ENCODE results near the gene RAB3C.
"Not testable (repeated sequence)": the region's sequence is repeated elsewhere in the genome, so short reads cannot be mapped to it uniquely, and the experiment has no call there.

Gene RAB3C, protein sequence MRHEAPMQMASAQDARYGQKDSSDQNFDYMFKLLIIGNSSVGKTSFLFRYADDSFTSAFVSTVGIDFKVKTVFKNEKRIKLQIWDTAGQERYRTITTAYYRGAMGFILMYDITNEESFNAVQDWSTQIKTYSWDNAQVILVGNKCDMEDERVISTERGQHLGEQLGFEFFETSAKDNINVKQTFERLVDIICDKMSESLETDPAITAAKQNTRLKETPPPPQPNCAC

DNA sequence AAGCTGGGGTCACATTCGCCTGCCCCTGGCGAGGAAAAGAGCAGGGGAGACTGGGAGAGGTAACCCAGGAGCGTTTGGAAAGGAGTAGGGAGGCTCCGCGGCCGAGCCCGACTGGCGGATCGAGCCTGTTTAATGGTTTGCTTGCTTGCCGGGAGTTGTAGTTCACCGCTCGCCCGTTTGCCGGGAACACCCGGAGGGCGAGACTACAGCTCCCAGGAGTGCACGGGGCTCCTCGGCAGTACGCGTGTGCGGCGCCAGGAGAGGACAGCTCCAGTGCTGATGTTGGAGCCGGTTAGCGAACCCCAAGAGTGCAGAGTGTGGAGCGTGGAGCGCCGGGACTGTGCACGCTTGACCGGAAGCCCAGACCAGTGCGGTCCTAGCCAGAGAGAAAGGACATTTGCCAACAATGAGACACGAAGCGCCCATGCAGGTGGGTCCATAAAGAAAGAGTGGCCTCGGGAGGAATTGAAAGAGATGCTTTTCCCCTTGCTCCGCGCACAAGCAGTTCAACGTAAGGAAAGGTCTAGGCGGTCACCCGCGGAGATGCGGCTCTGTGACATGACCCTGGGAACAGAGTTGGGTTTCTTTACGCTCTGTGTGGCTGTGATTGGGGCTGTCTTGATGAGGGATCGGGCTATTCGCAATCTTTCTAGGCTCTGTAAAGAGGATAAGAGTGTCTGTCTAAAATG is at the start of gene RAB3C:
TSS of gene RAB3C (plus strand) at position 273 of the 689 bp plus-strand sequence. CDS start at position 407, 134 bp downstream.
- peak; percentile 18 for DNase-seq (ENCODE audit: low spot score)

DNA sequence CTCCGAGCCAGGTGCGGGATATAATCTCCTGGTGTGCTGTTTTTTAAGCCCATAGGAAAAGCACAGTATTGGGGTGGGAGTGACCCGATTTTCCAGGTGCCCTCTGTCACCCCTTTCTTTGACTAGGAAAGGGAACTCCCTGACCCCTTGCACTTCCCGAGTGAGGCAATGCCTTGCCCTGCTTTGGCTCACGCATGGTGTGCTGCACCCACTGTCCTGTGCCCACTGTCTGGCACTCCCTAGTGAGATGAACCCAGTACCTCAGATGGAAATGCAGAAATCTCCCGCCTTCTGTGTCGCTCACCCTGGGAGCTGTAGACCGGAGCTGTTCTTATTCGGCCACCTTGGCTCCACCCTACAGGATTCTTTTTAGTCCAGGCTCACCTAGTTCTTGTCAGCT is 40.9 kb upstream of the RAB3C start:
- DNase-seq (ENCODE audit: low spot score): not testable (repeated sequence)

DNA sequence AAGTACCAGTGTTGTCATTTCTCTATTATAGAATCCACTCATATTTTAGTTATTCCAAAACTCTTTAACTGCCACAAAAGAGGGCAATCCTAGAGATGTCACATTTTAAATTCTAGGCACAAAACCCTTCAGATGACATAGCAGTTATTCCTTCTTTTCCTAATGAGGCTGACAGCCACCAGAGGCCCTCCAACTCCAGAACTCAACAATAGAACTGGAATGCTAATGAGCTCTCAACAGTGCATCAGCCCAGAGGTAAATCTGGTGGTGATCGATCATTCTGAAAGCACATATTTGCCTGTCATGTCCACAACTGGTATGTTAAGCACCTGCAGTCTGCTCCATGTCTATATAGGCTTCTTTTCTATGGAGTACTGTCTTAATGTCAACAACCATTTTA is 40.2 kb upstream of the RAB3C start:
- DNase-seq (ENCODE audit: low spot score): no peak

DNA sequence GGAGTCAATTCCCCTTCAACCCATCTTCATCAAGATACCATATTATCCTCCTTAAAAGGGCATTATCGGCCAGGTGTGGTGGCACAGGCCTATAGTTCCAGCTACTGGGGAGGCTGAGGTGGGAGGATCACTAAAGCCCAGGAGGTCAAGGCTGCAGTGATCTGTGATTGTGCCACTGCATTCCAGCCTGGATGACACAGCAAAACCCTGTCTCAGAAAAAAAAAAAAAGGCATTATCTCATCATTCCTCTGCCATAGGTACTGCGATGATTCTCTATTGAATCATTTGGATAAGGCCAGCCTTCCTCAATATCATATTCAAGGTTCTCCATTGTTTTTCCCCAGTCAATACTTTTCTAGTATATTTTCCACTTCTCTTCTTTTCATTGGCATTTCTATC is 39.2 kb upstream of the RAB3C start:
- no peak for DNase-seq (ENCODE audit: low spot score)

DNA sequence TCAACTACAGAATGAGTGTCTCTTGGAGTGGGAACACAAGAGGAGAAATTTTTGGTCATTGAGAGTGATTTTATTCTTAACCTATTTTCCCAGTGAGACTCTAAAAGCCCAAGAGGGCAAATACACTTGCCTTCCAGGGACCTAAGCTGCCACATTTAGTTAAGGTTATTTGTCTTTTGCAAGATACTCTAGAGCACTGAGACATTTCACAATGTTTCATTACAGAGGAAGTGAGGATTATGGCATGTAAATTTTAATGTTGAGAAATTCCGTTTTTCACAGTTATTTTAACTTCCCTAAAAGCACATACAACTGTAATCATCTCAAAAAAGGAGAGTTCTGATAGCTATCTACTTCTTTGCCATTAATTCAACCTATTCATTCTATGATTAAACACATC is 38.7 kb upstream of the RAB3C start:
- DNase-seq (ENCODE audit: low spot score): no peak

DNA sequence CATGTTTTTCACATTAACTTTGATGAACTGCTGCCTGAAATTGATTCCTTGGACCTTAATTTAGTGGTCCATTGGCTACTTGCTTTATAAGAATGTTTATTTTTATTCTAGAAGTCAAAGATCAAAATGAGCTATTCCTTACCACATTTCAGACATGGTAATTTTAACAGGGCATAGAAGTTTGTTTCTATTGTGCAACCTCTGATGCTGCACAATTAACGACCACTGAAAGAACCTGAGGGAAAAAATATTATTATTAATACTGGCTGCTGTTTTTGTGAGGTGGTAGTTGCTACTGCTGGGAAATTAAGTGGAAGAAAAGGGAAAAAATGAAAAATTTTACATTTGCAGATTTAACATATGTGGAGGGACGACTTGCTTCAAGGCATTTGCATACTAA is 37.9 kb upstream of the RAB3C start:
- no peak for DNase-seq (ENCODE audit: low spot score)

DNA sequence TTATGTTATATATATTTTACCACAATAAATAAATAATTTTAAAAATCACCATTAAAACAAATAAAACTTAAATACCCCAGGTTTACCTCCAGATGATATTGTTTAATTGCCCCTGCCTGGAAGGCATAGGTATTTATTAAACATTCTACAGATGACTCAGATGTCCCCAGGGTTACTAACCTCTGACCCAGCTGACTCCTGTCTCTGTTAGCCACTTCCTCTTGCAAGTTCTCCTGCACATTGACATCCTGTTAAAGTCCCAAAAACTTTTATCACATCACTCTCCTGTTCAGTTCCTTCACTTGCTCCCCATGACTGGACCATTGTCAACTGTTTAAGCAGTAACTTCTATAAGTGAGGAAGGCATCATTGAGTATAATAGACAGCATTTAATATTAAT is 37.0 kb upstream of the RAB3C start:
- no peak for DNase-seq (ENCODE audit: low spot score)

DNA sequence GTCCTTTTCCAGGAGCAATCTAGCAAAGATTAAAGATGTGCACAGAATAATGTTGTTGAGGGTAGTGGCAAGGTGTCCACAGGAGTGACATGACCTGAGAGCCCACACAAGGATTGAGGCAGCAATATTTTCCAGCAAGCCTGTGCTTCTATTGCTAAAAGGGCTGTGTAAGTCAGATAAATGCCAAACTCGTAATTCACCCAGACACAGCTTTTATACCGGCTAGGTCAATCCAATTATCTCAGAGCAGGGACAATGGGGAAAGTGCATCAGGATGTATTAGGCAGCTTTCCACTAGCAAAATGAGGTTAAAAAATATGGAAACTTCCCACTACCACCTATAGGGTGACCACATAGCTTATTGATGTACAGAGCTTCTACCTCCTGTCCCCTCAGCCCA is 34.8 kb upstream of the RAB3C start:
- no peak for DNase-seq (ENCODE audit: low spot score)

DNA sequence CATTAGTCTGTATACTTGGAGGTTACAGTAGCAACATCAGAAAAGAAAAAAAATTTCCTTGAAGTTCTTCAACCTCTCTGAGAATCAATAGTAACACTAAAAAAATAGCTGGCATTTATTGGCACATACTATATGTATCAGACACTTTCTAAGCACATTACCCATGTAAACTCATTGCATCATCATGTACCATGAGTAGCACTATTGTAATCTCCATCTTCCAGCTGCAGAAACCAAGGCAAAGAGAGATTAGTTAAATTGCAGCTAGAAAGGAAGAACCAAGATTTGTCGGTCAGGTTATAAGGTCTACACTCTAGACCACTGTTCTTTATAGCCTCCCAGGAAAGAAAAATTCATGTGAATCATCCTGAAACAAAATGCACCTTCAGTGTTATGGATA is 31.4 kb upstream of the RAB3C start:
- DNase-seq (ENCODE audit: low spot score): no peak

DNA sequence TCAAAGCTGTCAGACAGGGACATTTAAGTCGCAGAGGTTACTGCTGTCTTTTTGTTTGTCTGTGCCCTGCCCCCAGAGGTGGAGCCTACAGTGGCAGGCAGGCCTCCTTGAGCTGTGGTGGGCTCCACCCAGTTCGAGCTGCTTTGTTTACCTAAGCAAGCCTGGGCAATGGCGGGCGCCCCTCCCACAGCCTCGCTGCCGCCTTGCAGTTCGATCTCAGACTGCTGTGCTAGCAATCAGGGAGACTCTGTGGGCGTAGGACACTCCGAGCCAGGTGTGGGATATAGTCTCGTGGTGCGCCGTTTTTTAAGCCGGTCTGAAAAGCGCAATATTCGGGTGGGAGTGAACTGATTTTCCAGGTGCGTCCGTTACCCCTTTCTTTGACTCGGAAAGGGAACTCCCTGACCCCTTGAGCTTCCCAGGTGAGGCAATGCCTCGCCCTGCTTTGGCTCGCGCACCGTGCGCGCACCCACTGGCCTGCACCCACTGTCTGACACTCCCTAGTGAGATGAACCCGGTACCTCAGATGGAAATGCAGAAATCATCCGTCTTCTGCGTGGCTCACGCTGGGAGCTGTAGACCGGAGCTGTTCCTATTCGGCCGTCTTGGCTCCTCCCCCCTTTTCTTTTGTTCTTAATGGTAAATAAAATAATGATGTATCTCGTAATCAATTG is 25.1 kb upstream of the RAB3C start:
- not testable (repeated sequence) for DNase-seq (ENCODE audit: low spot score)

DNA sequence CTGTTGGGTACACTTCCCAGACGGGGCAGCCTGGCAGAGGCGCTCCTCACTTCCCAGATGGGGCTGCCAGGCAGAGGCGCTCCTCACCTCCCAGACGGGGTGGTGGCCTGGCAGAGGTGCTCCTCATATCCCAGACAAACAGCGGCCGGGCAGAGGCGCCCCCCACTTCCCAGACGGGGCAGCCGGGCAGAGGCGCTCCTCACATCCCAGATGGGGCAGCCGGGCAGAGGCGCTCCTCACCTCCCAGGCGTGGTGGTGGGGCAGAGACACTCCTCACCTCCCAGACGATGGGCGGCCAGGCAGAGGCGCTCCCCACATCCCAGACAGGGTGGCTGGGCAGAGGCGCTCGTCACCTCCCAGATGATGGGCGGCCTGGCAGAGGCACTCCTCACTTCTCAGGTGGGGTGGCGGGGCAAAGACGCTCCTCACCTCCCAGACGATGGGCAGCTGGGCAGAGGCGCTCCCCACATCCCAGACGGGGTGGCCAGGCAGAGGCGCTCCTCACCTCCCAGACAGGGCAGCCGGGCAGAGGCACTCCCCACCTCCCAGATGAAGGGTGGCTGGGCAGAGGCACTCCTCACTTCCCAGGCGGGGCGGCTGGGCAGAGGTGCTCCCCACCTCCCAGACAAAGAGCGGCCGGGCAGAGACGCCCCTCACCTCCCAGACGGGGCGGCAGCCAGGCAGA is 19.7 kb upstream of the RAB3C start:
- DNase-seq (ENCODE audit: low spot score): not testable (repeated sequence)

DNA sequence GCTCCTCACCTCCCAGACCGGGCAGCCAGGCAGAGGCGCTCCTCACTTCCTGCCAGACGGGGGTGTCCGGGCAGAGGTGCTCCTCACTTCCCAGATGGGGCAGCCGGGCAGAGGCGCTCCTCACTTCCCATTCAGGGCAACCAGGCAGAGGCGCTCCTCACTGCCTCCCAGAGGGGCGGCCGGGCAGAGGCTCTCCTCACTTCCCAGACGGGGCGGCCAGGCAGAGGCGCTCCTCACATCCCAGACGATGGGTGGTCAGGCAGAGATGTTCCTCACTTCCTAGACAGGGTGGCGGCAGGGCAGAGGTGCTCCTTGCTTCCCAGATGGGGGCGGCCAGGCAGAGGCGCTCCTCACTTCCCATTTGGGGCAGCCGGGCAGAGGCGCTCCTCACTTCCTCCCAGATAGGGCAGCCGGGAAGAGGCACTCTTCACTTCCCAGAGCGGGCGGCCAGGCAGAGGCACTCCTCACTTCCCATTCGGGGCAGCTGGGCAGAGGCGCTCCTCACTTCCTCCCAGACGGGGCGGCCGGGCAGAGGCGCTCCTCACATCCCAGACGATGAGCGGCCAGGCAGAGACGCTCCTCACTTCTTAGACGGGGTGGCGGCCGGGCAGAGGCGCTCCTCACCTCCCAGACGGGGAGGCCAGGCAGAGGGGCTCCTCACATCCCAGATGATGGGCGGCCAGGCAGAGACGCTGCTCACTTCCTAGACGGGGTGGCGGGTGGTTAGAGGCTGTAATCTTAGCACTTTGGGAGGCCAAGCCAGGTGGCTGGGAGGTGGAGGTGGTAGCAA is 18.6 kb upstream of the RAB3C start:
- DNase-seq (ENCODE audit: low spot score): not testable (repeated sequence)

DNA sequence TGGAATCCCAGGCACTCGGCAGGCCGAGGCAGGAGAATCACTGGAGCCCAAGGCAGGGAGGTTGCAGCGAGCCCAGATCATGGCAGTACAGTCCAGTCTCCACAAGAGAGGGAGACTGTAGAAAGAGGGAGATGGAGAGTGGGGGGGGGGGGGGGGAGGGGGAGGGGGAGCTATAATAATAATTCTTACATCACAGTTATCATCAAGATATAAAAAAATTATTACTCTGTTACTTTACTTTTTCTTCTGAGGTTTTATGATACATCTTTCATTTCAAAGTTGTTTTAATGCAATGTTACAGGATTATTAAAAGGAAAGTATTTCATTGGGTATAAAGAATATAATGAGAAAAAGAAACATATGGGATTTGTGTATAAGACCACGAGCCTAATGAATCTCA is 17.8 kb upstream of the RAB3C start:
- no peak for DNase-seq (ENCODE audit: low spot score)

DNA sequence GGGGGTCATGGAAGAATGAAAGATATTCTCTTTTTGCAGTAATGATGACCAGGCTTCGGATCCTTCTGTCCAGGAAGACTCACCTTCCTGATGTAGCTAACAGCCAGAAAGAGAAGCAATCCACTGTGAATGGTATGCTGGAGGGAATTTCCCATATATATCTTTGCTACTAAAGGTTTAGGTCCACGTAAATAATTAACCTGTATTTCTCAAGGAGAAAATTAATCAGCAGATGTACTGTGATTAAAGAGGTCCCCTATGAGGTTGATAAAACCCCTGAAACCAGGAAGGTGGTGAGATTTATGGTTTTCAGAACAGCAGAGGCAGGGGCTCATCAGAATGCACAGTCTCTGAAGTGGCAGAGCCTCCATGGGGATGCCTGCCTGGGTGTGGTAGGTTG is 11.4 kb upstream of the RAB3C start:
- DNase-seq (ENCODE audit: low spot score): no peak

DNA sequence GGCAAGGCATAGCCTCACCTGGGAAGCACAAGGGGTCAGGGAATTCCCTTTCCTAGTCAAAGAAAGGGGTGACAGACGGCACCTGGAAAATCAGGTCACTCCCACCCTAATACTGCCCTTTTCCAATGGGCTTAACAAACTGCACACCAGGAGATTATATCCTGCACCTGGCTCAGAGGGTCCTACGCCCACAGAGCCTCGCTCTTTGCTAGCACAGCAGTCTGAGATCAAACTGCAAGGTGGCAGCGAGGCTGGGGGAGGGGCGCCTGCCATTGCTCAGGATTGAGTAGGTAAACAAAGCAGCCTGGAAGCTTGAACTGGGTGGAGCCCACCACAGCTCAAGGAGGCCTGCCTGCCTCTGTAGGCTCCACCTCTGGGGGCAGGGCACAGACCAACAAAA is 9.9 kb upstream of the RAB3C start:
- not testable (repeated sequence) for DNase-seq (ENCODE audit: low spot score)

DNA sequence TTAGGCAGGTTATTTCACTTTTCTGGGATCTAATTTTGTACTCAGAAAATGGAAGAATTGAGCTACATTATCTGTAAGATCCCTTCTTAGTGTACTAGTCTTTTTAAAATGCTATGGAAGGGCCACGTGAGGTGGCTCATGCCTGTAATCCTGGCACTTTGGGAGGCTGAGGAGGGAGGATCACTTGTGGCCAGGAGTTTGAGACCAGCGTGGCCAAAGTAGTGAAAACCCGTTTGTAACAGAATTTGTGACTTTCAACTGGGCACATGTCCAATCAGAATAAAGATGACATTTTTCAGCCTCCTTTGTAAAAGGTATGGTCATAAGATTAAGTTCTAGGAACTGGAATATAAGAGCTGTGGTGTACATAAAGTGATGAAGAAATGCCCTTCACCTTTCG is 3.1 kb upstream of the RAB3C start:
- DNase-seq (ENCODE audit: low spot score): no peak

DNA sequence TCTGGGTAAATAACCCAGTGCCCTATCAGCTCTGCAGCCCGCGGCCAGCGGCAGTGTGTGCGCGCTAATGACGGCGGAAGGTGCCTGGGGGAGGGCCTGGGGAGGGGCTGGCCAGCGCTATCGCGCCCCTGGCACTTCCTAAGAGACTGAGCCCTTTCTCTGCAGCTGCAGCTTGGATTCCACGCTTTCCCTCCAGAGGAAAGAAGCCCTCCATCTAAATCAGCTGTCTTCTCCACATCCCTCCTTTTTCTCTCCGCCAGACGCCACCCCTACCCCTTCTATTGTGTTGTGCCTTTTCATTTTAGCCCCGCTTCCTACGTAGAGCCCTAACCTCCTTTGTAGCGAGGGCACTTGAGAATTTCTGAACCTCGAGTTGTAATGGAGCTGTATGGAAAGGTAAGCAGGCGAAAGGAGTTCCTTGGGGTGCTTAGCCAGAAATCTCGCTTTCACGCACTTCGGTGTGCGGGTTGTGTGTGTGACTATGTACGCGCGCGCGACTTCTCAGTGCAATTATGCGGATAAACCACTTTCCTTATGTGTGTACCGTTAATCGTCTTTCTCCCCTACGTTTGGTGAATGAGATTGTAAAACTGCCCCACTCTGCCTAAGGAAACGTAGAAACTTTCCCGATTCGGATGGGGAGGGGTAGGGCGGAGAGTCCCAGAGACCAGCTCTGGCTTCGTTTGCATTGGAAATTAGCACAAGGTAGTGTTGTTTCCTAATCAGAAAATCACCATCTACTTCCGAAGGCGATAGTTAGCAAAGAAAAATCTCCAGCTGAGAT is 664 bp upstream of the RAB3C start:
- no peak for DNase-seq (ENCODE audit: low spot score)

DNA sequence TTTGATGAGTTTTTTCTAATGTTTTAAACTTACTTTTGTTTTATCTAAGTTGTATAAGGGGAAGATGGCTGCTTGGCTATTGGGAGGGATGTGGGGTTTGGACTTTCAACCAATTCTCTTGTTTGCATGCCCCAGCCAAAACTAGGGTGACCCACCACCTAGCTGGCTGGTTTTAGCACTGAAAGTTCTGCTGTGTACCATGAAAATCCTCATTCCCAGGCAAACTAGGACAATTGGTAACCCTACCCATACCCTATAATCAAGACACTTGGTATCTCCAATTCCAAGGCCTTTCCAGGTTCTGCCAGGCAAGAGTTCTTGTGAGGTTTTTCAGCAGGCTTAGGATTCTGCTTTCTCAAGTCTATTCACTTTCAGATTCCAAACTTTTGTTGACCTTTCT is 13.1 kb downstream of the RAB3C start:
- DNase-seq (ENCODE audit: low spot score): no peak

DNA sequence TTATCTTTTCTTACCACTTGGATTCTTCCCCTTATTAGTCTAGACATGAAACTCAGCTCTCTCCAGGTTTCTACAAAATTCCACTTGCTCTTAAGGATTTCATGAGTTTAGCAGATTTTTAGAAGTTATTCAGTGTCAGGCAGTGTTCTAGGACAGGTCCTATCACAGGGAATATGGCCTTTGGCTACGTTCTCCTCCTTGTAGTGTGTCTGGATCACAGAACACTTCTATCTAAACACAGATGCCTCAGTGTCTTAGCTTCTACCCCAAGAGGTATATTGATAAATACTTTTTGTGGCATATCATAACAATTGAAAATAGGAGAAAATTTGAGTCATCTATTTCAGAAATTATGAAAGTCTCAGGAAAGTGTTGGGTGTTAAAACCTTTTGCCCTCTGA is 15.6 kb downstream of the RAB3C start:
- no peak for DNase-seq (ENCODE audit: low spot score)

DNA sequence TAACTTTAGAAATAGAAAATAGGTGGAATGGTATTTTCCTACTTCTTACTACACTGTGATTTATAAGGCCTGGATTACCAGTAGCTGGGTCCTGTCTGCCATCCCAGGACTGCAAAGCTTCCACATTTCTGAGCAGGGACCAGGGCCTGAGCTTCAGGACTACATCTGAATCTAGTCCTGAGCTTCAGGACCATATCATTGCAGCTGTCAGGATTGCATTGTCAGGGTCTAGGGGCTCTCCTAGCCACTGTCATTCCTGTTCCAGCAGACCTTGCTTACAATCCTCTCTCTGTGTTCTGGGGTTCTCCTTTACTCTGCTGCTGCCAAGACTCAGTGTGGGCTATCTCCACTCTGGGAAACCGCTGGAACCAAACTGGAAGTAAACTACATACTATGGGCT is 16.3 kb downstream of the RAB3C start:
- no peak for DNase-seq (ENCODE audit: low spot score)

DNA sequence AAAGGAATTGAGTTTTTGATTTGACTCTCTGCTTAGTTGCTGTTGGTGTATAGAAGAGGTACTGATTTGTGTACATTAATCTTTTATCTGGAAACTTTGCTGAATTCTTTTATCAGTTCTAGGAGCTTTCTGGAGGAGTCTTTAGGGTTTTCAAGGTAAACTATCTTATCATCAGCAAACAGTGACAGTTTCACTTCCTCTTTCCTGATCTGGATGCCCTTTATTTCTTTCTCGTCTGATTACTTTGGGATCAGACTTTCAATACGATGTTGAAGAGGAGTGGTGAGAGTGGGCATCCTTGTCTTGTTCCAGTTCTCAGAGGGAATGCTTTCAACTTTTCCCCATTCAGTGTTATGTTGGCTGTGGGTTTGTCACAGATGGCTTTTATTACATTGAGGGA is 17.7 kb downstream of the RAB3C start:
- DNase-seq (ENCODE audit: low spot score): not testable (repeated sequence)
